CD4-positive, alpha-beta memory T cell (primary cell): Measurements from ENCODE around the gene CDKN2A. TPM values are rescaled to one million over a fixed set of nuclear protein-coding genes. Genes with fewer than 3 reads are reported as not detected.
A peak's percentile ranks its signal among the peaks of the same experiment; 100 is the strongest.
"Not testable (repeated sequence)": the region's sequence is repeated elsewhere in the genome, so short reads cannot be mapped to it uniquely, and the experiment has no call there.

ENCODE experiments used
- CTCF ChIA-PET: fragments of 350-600 bp; sonication (Branson Sonifier 250); formaldehyde crosslinking; loops from one replicate; lab custom pipeline; 2021; ENCODE audit warnings: inconsistent platforms; ENCODE audit not compliant: partially characterized antibody; lab: Charles Lee
- POLR2A ChIA-PET: fragments of 350-600 bp; sonication (Branson Sonifier 250); formaldehyde crosslinking; loops from one replicate; lab custom pipeline; 2021; ENCODE audit not compliant: partially characterized antibody; lab: Charles Lee
- DNase-seq, 5 donors: peaks; one replicate each; pipeline versions ENCODE4 v3.0.0 to v3.0.0-alpha.2; 2020 to 2022; ENCODE audit warnings: mixed read lengths in 1 of 5
- H3K27ac ChIP-seq: one replicate; pipeline ENCODE4 v1.7.0; 2013; ENCODE audit warnings: low read depth, low read length
- H3K27me3 ChIP-seq: 2 replicates; pipeline ENCODE4 v1.7.0; 2013; ENCODE audit warnings: mild to moderate bottlenecking, low read length, moderate library complexity; ENCODE audit not compliant: insufficient read depth
- H3K36me3 ChIP-seq: 2 replicates; pipeline ENCODE4 v1.7.0; 2013; ENCODE audit warnings: mild to moderate bottlenecking, low read length, moderate library complexity; ENCODE audit not compliant: insufficient read depth
- H3K4me1 ChIP-seq: 2 replicates; pipeline ENCODE4 v1.7.0; 2013; ENCODE audit warnings: mild to moderate bottlenecking, low read length, moderate library complexity; ENCODE audit not compliant: insufficient read depth
- H3K4me3 ChIP-seq, 2 donors: one replicate each; pipeline ENCODE4 v1.7.0; 2013; ENCODE audit warnings: low read length in 2 of 2, mild to moderate bottlenecking in 1 of 2
- H3K9me3 ChIP-seq, 2 donors: one replicate each; pipeline ENCODE4 v1.7.0; 2013; ENCODE audit warnings: low read length in 2 of 2, control low read depth in 1 of 2; ENCODE audit not compliant: control insufficient read depth in 1 of 2
- H3K27ac Mint-ChIP-seq, 7 donors: one replicate each; pipeline ENCODE4 v1.8.0; 2020 to 2021; ENCODE audit warnings: mixed read lengths in 7 of 7, mild to moderate bottlenecking in 6 of 7, inconsistent platforms in 3 of 7, moderate library complexity in 3 of 7
- H3K27me3 Mint-ChIP-seq, 2 donors: one replicate each; pipeline ENCODE4 v1.8.0; 2020 to 2021; ENCODE audit warnings: mixed read lengths in 2 of 2
- H3K36me3 Mint-ChIP-seq, 2 donors: one replicate each; pipeline ENCODE4 v1.8.0; 2020 to 2021; ENCODE audit warnings: mixed read lengths in 2 of 2, inconsistent platforms in 1 of 2, mild to moderate bottlenecking in 1 of 2
- H3K4me1 Mint-ChIP-seq, 4 donors: one replicate each; pipeline ENCODE4 v1.8.0; 2020 to 2021; ENCODE audit warnings: mixed read lengths in 4 of 4, mild to moderate bottlenecking in 1 of 4
- H3K4me3 Mint-ChIP-seq, 8 donors: one replicate each; pipeline ENCODE4 v1.8.0; 2020 to 2021; ENCODE audit warnings: mixed read lengths in 8 of 8, mild to moderate bottlenecking in 7 of 8, moderate library complexity in 6 of 8, inconsistent platforms in 3 of 8
- H3K9me3 Mint-ChIP-seq, 8 donors: one replicate each; pipeline ENCODE4 v1.8.0; 2020 to 2021; ENCODE audit warnings: mixed read lengths in 8 of 8, mild to moderate bottlenecking in 5 of 8, inconsistent platforms in 3 of 8, moderate library complexity in 1 of 8
- intact Hi-C: fragments of 100-400 bp; cut with micrococcal nuclease; formaldehyde crosslinking; loops from one replicate; pipeline ENCODE4 v1.15.1; 2023
- polyA plus RNA-seq, 2 donors: library from polyadenylated mRNA; unstranded; fragments of 300-500 nt; fragmentation: Illumina TruSeq; gene quantifications; one replicate each; pipeline ENCODE4 v1.2.3, GENCODE V29; 2021
- total RNA-seq, 2 experiments: library from RNA; stranded (reverse); gene quantifications; one replicate each; pipeline ENCODE4 v1.2.3, GENCODE V29; 2021

Gene CDKN2A
- total and polyA plus RNA-seq, 4 experiments from 2014 or later = 5.4 to 7.0 (median 6.2) TPM

DNA sequence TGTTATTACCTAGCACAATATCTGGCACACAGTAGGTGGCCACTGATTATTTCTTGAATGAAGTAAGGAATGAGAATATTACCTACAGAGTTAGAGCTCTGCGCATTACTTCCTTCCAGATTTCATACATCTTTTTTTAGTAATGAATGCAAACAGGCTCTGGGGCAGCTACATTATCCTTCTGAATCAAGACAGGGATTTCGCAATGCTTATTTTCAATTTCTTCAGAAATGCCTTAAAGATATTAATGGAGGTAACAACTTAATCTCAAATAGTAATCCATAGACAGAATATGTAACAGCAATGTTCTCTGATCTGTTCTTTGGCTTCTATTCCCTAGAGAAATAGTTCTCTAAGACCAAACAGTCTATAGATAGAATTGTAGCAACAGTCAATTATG is 32.6 kb downstream of the CDKN2A start:
- intact Hi-C loops = no loop called here
- Histone ChIP-seq H3K27me3 (peaks cover 31% of the 10 kb centered on the region), H3K4me3 (no peak overlapping the region), H3K27ac (no peak overlapping the region), H3K36me3 (no peaks in the 10 kb centered on the region), H3K9me3 (no peaks in the 10 kb centered on the region), H3K4me1 (peaks cover 13% of the 10 kb centered on the region)
- Mint-ChIP-seq H3K27ac (peak overlapping the region in 1 of 7 donors; percentile 64), H3K36me3 (peaks cover 0 to 2% of the 10 kb centered on the region in 2 donors), H3K4me3 (no peak overlapping the region), H3K9me3 (peaks cover 6 to 25% (median 14%) of the 10 kb centered on the region in 8 donors), H3K27me3 (peaks cover 47 to 55% of the 10 kb centered on the region in 2 donors), H3K4me1 (peaks cover 10 to 19% (median 16%) of the 10 kb centered on the region in 4 donors)
- no peak for DNase-seq
- ChIA-PET CTCF (interaction anchor here (1.0 to 1.6 kb wide), 2 partner anchors 42 to 47 kb away, joined by 3 to 4 read pairs; partner anchors contain the start of gene CDKN2B), POLR2A (no interaction called here)

GRCh38 chr9:21959268-21959667 is 34.9 kb downstream of the CDKN2A start:
- H3K4me1 Mint-ChIP-seq, DNase-seq, H3K36me3 ChIP-seq, CTCF ChIA-PET, H3K36me3 Mint-ChIP-seq, H3K4me3 Mint-ChIP-seq, H3K9me3 ChIP-seq, POLR2A ChIA-PET, H3K4me1 ChIP-seq, H3K4me3 ChIP-seq, H3K27ac ChIP-seq, H3K27ac Mint-ChIP-seq, intact Hi-C loops: not testable (repeated sequence)
- peaks cover 6 to 15% (median 9%) of the 10 kb centered on the region in 8 donors for H3K9me3 Mint-ChIP-seq
- H3K27me3 Mint-ChIP-seq = peaks cover 28 to 36% of the 10 kb centered on the region in 2 donors
- H3K27me3 ChIP-seq = peaks cover 10% of the 10 kb centered on the region

DNA sequence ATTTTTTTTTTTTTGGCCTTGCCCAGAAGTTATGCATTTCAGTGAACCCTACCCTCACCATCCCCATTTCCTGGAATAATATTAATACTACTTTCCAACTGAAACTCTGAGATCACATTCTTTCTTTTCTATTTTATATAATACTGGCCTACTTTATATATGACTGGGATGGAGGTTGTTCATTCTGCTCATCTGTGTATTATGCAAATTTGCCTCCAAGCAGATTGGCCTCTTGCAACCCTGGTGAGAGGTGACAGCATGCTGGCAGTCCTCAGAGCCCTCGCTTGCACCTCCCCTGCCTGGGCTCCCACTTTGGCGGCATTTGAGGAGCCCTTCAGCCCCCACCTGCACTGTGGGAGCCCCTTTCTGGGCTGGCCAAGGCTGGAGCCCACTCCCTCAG is 35.4 kb downstream of the CDKN2A start:
- ChIA-PET POLR2A (no interaction called here), CTCF (no interaction called here)
- H3K27me3 ChIP-seq = peaks cover 6% of the 10 kb centered on the region
- intact Hi-C loops = no loop called here
- no peak overlapping the region for H3K4me3 Mint-ChIP-seq
- H3K36me3 Mint-ChIP-seq = peaks cover 0 to 2% of the 10 kb centered on the region in 2 donors
- no peak overlapping the region for H3K27ac Mint-ChIP-seq
- no peak overlapping the region for H3K27ac ChIP-seq
- H3K4me3 ChIP-seq = no peak overlapping the region
- no peaks in the 10 kb centered on the region for H3K4me1 ChIP-seq
- H3K27me3 Mint-ChIP-seq = peaks cover 24 to 32% of the 10 kb centered on the region in 2 donors
- no peaks in the 10 kb centered on the region for H3K9me3 ChIP-seq
- no peaks in the 10 kb centered on the region for H3K36me3 ChIP-seq
- DNase-seq = no peak
- peaks cover 4 to 15% (median 9%) of the 10 kb centered on the region in 8 donors for H3K9me3 Mint-ChIP-seq
- H3K4me1 Mint-ChIP-seq = peaks cover 0 to 5% (median 0%) of the 10 kb centered on the region in 4 donors

DNA sequence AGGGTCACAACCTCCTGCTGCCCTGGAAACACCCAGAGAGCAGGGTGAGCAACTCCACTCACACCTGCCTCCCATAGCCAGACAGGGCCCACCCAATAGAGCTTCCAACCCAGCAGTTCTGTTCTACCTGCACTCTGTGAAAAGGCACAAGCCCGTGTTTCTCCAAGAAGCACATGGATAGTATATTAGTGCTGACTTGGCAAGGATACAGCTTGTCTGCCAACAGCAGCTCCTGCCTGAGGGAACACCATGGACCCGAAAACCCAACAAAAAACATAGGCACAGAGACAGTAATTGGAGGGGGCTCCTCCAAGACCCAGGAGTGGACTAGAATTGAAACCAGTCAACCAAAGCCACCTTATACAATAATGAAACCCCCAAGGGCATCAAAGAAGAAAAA is 48.6 kb downstream of the CDKN2A start:
- ChIA-PET POLR2A (no interaction called here), CTCF (no interaction called here)
- no peaks in the 10 kb centered on the region for H3K9me3 ChIP-seq
- H3K27ac ChIP-seq = no peak overlapping the region
- H3K36me3 ChIP-seq = no peaks in the 10 kb centered on the region
- Mint-ChIP-seq H3K4me1 (no peaks in the 10 kb centered on the region), H3K9me3 (peaks cover 0 to 3% (median 0%) of the 10 kb centered on the region in 8 donors), H3K4me3 (no peak overlapping the region), H3K27me3 (peaks cover 7 to 10% of the 10 kb centered on the region in 2 donors), H3K36me3 (no peaks in the 10 kb centered on the region), H3K27ac (no peak overlapping the region)
- no peak for DNase-seq
- intact Hi-C loops = no loop called here
- peaks cover 4% of the 10 kb centered on the region for H3K27me3 ChIP-seq
- H3K4me3 ChIP-seq = no peak overlapping the region
- no peaks in the 10 kb centered on the region for H3K4me1 ChIP-seq

DNA sequence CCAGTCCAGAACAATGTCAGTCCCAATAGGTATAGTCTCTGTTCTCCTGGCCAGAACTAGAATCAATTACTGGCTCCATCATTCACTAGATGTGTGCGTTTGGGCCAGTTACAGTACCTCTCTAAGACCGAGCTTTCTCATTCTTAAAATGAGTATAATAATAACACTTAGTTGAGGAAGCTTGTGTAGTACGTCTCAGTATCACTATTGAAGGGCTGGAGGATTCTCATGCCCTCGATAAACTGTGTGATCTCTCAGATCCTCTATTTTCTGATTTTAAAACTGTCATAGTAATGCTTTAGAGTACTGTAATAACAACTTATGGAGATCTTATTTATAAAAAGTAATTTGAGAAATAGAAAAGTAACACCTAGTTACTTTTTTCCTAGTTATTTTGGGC is 50.7 kb downstream of the CDKN2A start:
- Histone ChIP-seq H3K27me3 (peaks cover 4% of the 10 kb centered on the region), H3K36me3 (no peaks in the 10 kb centered on the region), H3K4me1 (no peaks in the 10 kb centered on the region), H3K4me3 (no peak overlapping the region), H3K27ac (no peak overlapping the region), H3K9me3 (no peaks in the 10 kb centered on the region)
- Mint-ChIP-seq H3K4me1 (no peaks in the 10 kb centered on the region), H3K9me3 (peaks cover 0 to 3% (median 0%) of the 10 kb centered on the region in 8 donors), H3K27me3 (peaks cover 7 to 10% of the 10 kb centered on the region in 2 donors), H3K27ac (no peak overlapping the region), H3K4me3 (no peak overlapping the region), H3K36me3 (no peaks in the 10 kb centered on the region)
- no peak for DNase-seq
- POLR2A ChIA-PET = no interaction called here
- CTCF ChIA-PET = no interaction called here
- intact Hi-C loops = no loop called here

GRCh38 chr9:21941337-21941995 is 52.7 kb downstream of the CDKN2A start:
- POLR2A ChIA-PET = no interaction called here
- Mint-ChIP-seq H3K9me3 (no peaks in the 10 kb centered on the region), H3K27ac (no peak overlapping the region), H3K27me3 (peaks cover 7% of the 10 kb centered on the region in 2 donors), H3K36me3 (no peaks in the 10 kb centered on the region), H3K4me1 (no peaks in the 10 kb centered on the region), H3K4me3 (no peak overlapping the region)
- Histone ChIP-seq H3K36me3 (no peaks in the 10 kb centered on the region), H3K9me3 (no peaks in the 10 kb centered on the region), H3K27ac (no peak overlapping the region), H3K4me3 (no peak overlapping the region), H3K27me3 (peaks cover 4% of the 10 kb centered on the region), H3K4me1 (no peaks in the 10 kb centered on the region)
- CTCF ChIA-PET = interaction anchor here (1.3 kb wide), 1 partner anchor 67 kb away, joined by 3 read pairs; no protein-coding TSS in a partner anchor
- intact Hi-C loops = no loop called here
- DNase-seq = no peak

- H3K4me1 Mint-ChIP-seq = no peaks in the 10 kb centered on the region
- Histone ChIP-seq H3K4me3 (no peak overlapping the region), H3K36me3 (no peaks in the 10 kb centered on the region), H3K27me3 (no peaks in the 10 kb centered on the region), H3K4me1 (no peaks in the 10 kb centered on the region), H3K9me3 (no peaks in the 10 kb centered on the region), H3K27ac (no peak overlapping the region)
- intact Hi-C loops = no loop called here
- H3K4me3 Mint-ChIP-seq = no peak overlapping the region
- no peak for DNase-seq
- H3K36me3 Mint-ChIP-seq = peaks cover 0 to 16% of the 10 kb centered on the region in 2 donors
- no peaks in the 10 kb centered on the region for H3K9me3 Mint-ChIP-seq
- no peak overlapping the region for H3K27ac Mint-ChIP-seq
- ChIA-PET POLR2A (no interaction called here), CTCF (no interaction called here)
- H3K27me3 Mint-ChIP-seq = peaks cover 0 to under 1% of the 10 kb centered on the region in 2 donors
Observed at GRCh38 chr9:21936161-21936560, 58.0 kb downstream of the CDKN2A start.
